Activated gamma-delta T cell (primary cell): ENCODE data around the gene PIK3R1.

Experiments used
- DNase-seq: peaks from one replicate; lab custom pipeline; 2025; lab: John Stamatoyannopoulos, UW

Gene PIK3R1

DNA sequence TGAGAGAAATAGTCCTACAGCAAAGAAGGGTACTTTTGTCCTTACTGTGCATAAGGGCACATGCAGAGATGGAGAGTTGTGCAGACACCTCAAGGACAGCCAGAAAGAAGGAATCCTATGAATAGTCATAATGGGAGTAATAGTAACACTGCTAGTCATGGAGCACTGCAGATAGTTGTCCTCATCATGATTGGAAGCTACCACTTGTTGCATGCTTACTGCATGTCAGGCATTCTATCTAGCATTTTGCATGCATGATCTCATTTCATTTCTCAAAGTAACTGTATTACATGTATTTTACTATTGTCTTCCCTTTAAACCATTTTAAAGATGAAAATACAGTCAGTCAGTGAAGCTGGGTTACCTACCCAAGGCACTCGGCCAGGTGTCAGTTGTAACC lies 81.3 kb downstream of the PIK3R1 start:
- no peak for DNase-seq

GRCh38 chr5:68297656-68298055 lies 82.1 kb downstream of the PIK3R1 start:
- no peak for DNase-seq

GRCh38 chr5:68298479-68298878 lies 82.9 kb downstream of the PIK3R1 start:
- no peak for DNase-seq

GRCh38 chr5:68299105-68299504 lies 83.5 kb downstream of the PIK3R1 start:
- no peak for DNase-seq

DNA sequence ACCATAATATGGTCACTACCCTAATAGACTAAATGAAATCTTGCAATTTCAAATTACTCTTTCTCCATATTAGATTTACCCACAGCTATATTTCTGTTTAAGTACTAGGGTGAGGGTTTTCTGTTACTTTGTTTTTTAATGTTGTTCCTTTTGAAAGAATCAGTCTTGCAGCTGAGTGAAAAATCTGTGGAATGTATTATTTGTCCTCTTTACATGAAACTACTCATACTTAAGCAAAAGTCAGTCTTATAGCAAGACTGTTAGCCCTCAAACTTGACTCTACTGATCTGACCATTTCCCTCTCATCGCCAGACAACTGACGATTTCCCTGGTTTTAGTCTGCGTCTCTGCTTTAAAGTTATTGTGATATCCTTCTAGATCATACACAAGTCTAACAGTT lies 84.0 kb downstream of the PIK3R1 start:
- DNase-seq, result no peak

DNA sequence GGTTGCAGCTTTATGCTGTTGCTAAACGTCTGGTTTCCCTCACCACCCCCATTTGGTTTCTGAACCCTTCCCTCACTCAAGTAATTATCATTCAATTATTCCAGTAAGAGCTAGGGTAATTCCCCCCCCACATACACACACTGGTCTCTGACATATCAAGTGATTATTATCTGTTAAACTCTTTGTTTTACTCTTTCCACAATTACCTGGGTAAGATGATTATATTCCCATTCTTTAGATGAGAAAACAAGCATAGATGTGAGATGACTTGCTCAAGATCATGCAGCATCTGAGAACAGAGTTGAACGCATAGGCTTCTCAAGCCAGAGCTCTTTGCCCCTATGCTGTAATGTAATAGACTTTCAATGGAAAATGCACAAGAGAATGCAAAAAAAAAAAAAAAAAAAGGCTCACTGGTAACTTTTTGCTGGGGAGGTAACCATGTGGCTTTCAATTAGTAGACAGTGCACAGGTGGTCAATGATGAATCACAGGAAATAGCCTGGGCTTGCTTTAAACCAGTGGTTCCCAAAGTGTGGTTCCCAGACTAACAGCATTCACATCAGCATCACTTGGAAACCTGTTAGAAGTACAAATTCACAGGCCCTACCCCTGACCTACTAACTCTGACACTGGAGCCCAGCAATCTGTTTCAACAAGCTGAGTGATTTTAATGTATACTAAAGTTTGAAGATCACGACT lies 87.6 kb downstream of the PIK3R1 start:
- no peak for DNase-seq

GRCh38 chr5:68303754-68304420 lies 88.3 kb downstream of the PIK3R1 start:
- no peak for DNase-seq

DNA sequence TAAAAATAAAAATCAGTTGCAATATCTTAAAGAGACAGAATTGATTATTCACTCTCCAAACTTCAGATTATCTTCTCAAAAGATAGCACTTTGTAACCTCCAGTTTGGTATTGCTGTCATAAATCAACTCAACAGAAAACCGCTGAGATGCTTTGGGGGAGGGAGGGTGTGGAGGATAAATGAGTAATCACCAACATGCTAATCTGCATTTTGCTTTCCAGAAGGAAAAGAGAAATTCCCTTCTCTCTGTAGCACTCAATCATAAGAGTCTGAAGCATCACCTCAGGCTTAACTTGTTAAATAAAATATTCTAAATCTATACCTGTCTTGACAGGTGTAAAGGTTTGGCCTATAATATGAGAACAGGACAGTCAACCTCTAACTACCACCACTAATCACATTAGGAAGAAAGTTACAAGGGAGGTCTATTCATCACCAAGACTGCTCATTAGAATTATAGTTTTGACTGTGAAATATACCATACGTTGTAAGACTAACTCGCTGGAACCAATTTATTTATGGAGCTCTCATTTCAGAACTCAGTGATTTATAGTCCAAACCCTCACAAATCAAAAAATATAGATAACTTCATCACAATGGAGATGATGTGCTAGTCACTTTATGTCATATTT lies 89.0 kb downstream of the PIK3R1 start:
- DNase-seq, result no peak

DNA sequence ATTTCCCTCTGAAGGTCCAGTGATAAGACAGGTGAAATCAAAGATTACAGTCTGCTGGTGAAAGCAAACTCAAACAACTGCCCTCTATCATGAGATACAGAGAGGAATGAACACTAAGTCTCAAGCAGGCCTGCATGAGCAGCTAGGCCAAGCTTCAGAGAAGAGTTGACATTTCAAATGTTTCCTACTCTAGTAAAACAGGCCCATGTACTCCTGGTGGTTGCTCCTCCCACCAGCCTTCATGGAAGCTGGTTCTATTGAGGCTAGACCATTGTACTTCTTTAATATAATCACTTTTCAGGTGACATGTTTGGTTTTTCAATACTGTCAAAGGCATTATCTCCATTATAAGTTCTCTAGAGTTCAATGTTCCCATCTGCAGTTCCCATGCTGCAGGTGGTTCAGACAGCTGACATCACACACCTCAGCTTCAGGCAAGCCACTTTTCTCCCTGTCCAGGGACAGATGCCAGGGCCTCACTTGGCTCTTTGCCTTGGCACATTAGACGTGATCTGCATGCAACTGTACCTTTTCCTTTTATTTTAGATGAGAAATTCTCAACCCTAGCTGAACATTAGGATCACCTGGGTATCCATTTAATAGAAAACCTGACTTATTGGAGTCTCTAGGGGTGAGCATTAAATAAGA lies 89.8 kb downstream of the PIK3R1 start:
- DNase-seq, result no peak

- DNase-seq, result no peak
These were observed 90.9 kb downstream of the PIK3R1 start for GRCh38 chr5:68306361-68307014.

- no peak for DNase-seq
These were observed 97.8 kb downstream of the PIK3R1 start for GRCh38 chr5:68313336-68313735.

- DNase-seq, result no peak
These were observed 98.9 kb downstream of the PIK3R1 start for GRCh38 chr5:68314465-68314864.

- DNase-seq, result peak; percentile 3
These were observed 100.2 kb downstream of the PIK3R1 start for GRCh38 chr5:68315679-68316271.

GRCh38 chr5:68316469-68316868 lies 100.9 kb downstream of the PIK3R1 start:
- no peak for DNase-seq

DNA sequence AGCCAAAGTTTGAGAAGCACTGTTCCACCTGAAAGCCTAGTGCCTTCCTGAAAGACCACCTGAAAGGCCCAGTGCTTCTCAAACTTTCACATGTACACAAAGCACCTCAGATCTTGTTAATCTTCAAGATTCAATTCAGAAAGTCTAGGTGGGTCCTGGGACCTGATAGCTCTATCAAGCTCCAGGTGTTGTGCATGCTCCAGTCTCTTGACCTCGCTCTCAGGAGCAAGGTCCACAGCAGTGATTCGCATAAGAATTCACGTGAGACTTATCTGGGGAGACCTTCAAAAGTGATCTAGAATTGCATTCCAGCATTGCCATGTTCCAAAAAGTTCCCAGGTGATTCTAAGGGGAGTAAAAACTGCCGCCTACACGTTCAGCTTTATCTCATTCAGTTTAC lies 102.1 kb downstream of the PIK3R1 start:
- DNase-seq, result no peak

- no peak for DNase-seq
These were observed 103.6 kb downstream of the PIK3R1 start for GRCh38 chr5:68318955-68319705.

DNA sequence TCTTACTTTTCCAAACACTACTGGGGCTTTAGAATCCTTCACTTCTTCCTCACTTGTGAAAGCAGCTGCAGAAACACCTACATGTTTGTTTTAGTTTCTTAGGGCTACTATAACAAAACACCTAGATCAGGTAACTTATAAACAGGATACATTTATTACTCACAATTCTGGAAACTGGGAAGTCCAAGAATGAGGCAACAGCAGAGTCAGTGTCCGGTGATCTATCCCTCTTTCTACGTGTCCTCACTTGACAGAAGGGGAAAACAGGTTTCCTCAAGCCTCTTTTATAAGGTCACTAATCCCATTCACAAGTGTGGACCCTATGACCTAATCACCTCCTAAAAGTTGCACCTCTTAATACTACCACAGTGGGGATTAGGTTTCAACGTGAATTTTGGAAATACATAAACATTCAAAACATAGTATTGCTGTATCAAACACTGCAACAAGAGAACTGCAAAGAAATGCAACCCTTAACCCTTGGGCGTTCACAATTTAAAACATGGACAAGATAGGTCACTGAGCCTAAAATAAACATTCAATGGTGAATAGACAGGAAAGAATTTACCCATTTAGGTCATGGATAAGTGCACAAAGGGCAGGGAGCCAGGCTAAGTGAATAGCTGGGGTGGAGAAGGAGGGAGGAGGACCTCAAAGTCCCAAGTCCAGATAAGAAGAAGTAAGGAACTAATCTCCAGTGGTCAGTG lies 104.3 kb downstream of the PIK3R1 start:
- DNase-seq, result no peak

GRCh38 chr5:68320413-68320986 lies 104.9 kb downstream of the PIK3R1 start:
- DNase-seq, result no peak

DNA sequence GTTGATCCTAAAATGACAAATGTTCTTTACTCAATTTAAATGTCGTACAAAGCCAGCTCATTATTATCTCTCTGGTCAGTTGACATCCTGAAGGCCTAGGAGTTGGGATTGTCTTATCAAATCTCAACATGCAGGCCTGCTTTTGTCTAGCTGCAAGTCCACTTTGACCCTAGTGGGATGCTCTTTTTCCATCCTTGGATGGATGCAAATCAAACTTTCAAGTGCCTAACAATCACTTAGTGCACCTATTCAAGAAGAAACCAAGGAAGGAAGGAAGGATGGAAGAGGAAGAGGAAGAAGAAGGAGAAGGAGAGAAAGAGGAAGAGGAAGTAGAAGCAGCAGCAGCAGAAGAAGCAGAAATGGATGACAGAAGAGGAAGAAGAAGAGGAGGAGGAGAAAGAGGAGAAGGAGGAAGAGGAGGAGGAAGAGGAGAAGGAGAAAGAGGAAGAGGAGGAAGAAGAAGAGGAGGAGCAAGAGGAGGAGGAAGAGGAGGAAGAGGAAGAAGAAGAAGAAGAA lies 109.6 kb downstream of the PIK3R1 start:
- DNase-seq, result no peak
